ENCODE measurements around the gene PPP6R2. TPM values are rescaled to one million over a fixed set of nuclear protein-coding genes. Genes with fewer than 3 reads are reported as not detected.

The PPP6R2 gene
- total and polyA plus RNA-seq, 8 donors: 36.9 to 60.1 (median 42.2) TPM

DNA sequence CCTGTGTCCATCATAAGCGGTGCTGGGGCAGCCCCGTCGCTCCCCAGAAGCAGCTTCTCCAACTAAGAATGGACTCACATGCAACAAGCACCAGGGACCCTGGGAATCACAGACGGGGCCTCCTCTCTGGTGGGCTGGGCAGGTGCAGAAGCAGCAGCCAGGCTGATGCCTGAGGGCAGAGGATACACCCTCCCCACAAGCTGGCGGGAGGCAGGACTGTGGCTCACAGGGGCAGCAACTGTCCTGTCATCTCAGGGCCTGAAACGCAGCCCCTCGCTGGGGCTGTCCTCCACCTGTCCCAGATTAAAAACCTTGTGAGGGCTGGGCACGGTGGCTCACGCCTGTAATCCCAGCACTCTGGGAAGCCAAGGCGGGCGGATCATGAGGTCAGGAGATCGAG is 134.8 kb downstream of the PPP6R2 start:
- intact Hi-C loops (cut with DNase I): no loop called here
- DNase-seq (no peak), ATAC-seq (no peak)
- Histone ChIP-seq H3K27ac (no peak overlapping the region), H3K36me3 (no peaks in the 10 kb centered on the region), H3K9me3 (no peaks in the 10 kb centered on the region), H3K27me3 (peaks cover 22 to 50% of the 10 kb centered on the region in 2 donors), H3K4me1 (peaks cover 20 to 37% of the 10 kb centered on the region in 2 donors), H3K4me3 (no peak overlapping the region)
- no peak for TF ChIP-seq CTCF (IDR thresholded peaks at IDR 0.05)

DNA sequence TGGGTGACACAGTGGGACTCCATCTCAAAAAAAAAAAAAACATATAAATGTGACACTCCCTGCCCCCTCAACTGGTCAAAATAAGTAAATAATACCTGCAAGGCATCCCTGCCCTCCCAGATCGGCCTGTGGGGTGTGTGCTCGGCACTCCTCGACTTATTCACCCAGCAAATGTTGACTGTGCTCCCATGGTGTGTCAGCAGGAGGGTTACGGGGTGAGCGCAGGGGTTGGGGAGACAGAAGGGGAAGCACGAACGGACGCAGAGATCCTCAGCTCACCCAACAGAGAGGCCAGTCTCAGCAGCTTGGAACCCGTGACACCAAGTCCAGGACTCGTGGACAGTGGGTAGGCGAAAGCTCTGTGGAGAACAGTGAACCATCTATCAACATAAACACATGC is 136.6 kb downstream of the PPP6R2 start:
- intact Hi-C loops (cut with DNase I): no loop called here
- Histone ChIP-seq H3K9me3 (no peaks in the 10 kb centered on the region), H3K4me3 (no peak overlapping the region), H3K27ac (no peak overlapping the region), H3K27me3 (peaks cover 22 to 67% of the 10 kb centered on the region in 2 donors), H3K4me1 (peaks cover 9 to 22% of the 10 kb centered on the region in 2 donors), H3K36me3 (no peaks in the 10 kb centered on the region)
- DNase-seq (no peak), ATAC-seq (no peak)
- TF ChIP-seq CTCF (IDR thresholded peaks at IDR 0.05): no peak

DNA sequence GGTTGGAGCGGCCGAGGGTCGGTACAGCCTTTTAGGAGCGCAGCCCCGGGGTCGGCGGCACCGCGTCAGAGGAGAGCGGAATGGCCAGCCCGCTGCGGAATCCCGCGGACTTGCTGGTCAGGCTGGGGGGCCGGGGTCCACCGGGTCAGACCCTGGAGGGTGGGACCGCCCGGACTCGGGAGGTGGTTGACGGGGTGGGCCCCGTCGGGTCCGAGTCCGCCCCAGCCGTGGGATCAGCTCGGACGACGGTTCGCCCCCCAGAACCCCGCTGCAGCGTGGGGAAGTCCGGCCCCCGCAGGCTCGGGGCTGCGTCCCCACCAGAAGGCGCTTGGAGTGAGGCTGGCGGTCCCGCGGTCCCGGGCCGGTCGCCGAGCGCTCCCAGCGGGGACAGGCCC is 137.9 kb downstream of the PPP6R2 start:
- intact Hi-C loops (cut with DNase I): no loop called here
- Histone ChIP-seq H3K27me3 (peaks cover 22 to 80% of the 10 kb centered on the region in 2 donors), H3K4me3 (peak overlapping the region; percentile 36 to 67), H3K4me1 (peaks cover 5 to 15% of the 10 kb centered on the region in 2 donors), H3K27ac (no peak overlapping the region), H3K36me3 (no peaks in the 10 kb centered on the region), H3K9me3 (no peaks in the 10 kb centered on the region)
- no peak for TF ChIP-seq CTCF (IDR thresholded peaks at IDR 0.05)
- DNase-seq: peak in 1 of 4 donors; percentile 81
- no peak for ATAC-seq

- peak within 1 kb of the TSS; percentile 36 to 67 for H3K4me3 ChIP-seq
- peaks cover 22 to 82% of the 10 kb centered on the region in 2 donors for H3K27me3 ChIP-seq
- no peak within 1 kb of the TSS for H3K27ac ChIP-seq
- peaks cover 5 to 15% of the 10 kb centered on the region in 2 donors for H3K4me1 ChIP-seq
- ATAC-seq: peak; percentile 73
- DNase-seq: peak in 2 of 4 donors; percentile 41 to 92
- intact Hi-C loops (cut with DNase I): no loop called here
- no peaks in the 10 kb centered on the region for H3K9me3 ChIP-seq
- no peak for TF ChIP-seq CTCF (IDR thresholded peaks at IDR 0.05)
- no peaks in the 10 kb centered on the region for H3K36me3 ChIP-seq
These were observed 138.4 kb downstream of the PPP6R2 start, which contains the start of gene ADM2 for GRCh38 chr22:50481440-50482106. Gene ADM2 (plus strand): TSS chr22:50481543. CDS start chr22:50481848, 305 bp downstream.

GRCh38 chr22:50482107-50483074 is 139.3 kb downstream of the PPP6R2 start:
- ATAC-seq (no peak), DNase-seq (peak in 1 of 4 donors; percentile 80)
- intact Hi-C loops (cut with DNase I): no loop called here
- Histone ChIP-seq H3K27ac (no peak overlapping the region), H3K4me3 (peak overlapping the region; percentile 36 to 67), H3K4me1 (peaks cover 5 to 15% of the 10 kb centered on the region in 2 donors), H3K9me3 (no peaks in the 10 kb centered on the region), H3K36me3 (no peaks in the 10 kb centered on the region), H3K27me3 (peaks cover 22 to 91% of the 10 kb centered on the region in 2 donors)
- no peak for TF ChIP-seq CTCF (IDR thresholded peaks at IDR 0.05)

Data from left lung (tissue), 10 donors.